K562 (cell line): ENCODE measurements around the gene WDR62. TPM values are rescaled to one million over a fixed set of nuclear protein-coding genes. Genes with fewer than 3 reads are reported as not detected.

Experiments
- ATAC-seq: fragments of 200-7000 bp; cut with Tn5 transposase; 3 replicates; pipeline ENCODE4 v1.9.1; 2020; ENCODE audit warnings: moderate library complexity
- BruUV-seq: library from RNA; stranded (reverse); fragments of 400-500 nt; replicated peaks from 2 replicates; lab custom pipeline; 2021; lab: Mats Ljungman, UMichigan
- CTCF ChIA-PET: fragments of 300-600 bp; formaldehyde crosslinking; extraction: SDS; loops from one replicate; lab custom pipeline; 2021; ENCODE audit warnings: low intra/inter-chr PET ratio; lab: Yijun Ruan, JAX
- POLR2A ChIA-PET: fragments of 300-600, 350-650 bp; sonication (Branson Sonifier 250); formaldehyde crosslinking; extraction: SDS; loops from one replicate; lab custom pipeline; 2021; ENCODE audit warnings: antibody characterized with exemption, inconsistent platforms; lab: Yijun Ruan, JAX
- DNase-seq, 4 experiments: peaks; one replicate each; pipeline versions ENCODE4 v3.0.0 to v3.0.0-alpha.2; 2011 to 2018; ENCODE audit warnings: low spot score in 3 of 4, mixed read lengths in 3 of 4; ENCODE audit errors: extremely low read depth in 1 of 4
- FAIRE-seq: peaks from 2 replicates; lab custom pipeline; 2011; peaks lifted over from hg19 to GRCh38; lab: Jason Lieb, UNC
- H2AFZ ChIP-seq: 2 replicates; pipeline ENCODE4 v1.6.0; 2011; ENCODE audit warnings: low read depth, low read length, control low read depth, inconsistent platforms
- H3K27ac ChIP-seq: fragments of 200-600 bp; 3 replicates; pipeline ENCODE4 v1.8.0; 2011; ENCODE audit warnings: low read depth, mild to moderate bottlenecking, control low read depth, inconsistent platforms, low read length, moderate library complexity, mixed read lengths; ENCODE audit errors: extremely low read depth
- H3K27me3 ChIP-seq, 2 experiments: fragments of 300-600 bp in 1 of 2; 2 replicates in 1 of 2; 3 replicates in 1 of 2; pipeline versions ENCODE4 v1.6.0 to v1.8.0; 2011; ENCODE audit warnings: inconsistent platforms in 2 of 2, low read length in 2 of 2, mild to moderate bottlenecking in 1 of 2, mixed read lengths in 1 of 2, moderate library complexity in 1 of 2; ENCODE audit not compliant: control insufficient read depth in 2 of 2, insufficient read depth in 2 of 2
- H3K36me3 ChIP-seq: fragments of 300-600 bp; 3 replicates; pipeline ENCODE4 v1.8.0; 2011; ENCODE audit warnings: mild to moderate bottlenecking, low read length, inconsistent platforms; ENCODE audit not compliant: control insufficient read depth, insufficient read depth
- H3K4me1 ChIP-seq, 2 experiments: fragments of 200-600 bp in 1 of 2; replicated peaks in 1 of 2; 2 replicates in 1 of 2; 3 replicates in 1 of 2; pipeline versions ENCODE4 v1.5.1 to v1.8.0; 2011; ENCODE audit warnings: inconsistent platforms in 2 of 2, low read length in 2 of 2, mild to moderate bottlenecking in 1 of 2, mixed read lengths in 1 of 2, moderate library complexity in 1 of 2; ENCODE audit not compliant: control insufficient read depth in 2 of 2, insufficient read depth in 2 of 2
- H3K4me2 ChIP-seq: 2 replicates; pipeline ENCODE4 v1.6.1; 2011; ENCODE audit warnings: low read length, control low read depth, inconsistent platforms, mixed read lengths; ENCODE audit not compliant: insufficient read depth
- H3K4me3 ChIP-seq: fragments of 200-600 bp; sonication (generic), shearing (Covaris generic); 2 replicates; pipeline ENCODE4 v1.5.1; 2016; ENCODE audit warnings: control low read depth, inconsistent platforms
- H3K79me2 ChIP-seq: fragments of 200-600 bp; 3 replicates; pipeline ENCODE4 v1.8.0; 2011; ENCODE audit warnings: low read length, inconsistent platforms; ENCODE audit not compliant: control insufficient read depth, insufficient read depth
- H3K9ac ChIP-seq, 2 experiments: 2 replicates each; pipeline versions ENCODE4 v1.6.0 to v1.6.1; 2011; ENCODE audit warnings: low read depth in 2 of 2, low read length in 2 of 2, control low read depth in 1 of 2, inconsistent platforms in 1 of 2, mild to moderate bottlenecking in 1 of 2, mixed read lengths in 1 of 2; ENCODE audit not compliant: insufficient read depth in 1 of 2
- H3K9me1 ChIP-seq: one replicate; pipeline ENCODE4 v1.6.0; 2011; ENCODE audit warnings: inconsistent platforms, mild to moderate bottlenecking, low read length, moderate library complexity; ENCODE audit not compliant: control insufficient read depth, insufficient read depth
- H3K9me3 ChIP-seq: replicated peaks from 2 replicates; pipeline ENCODE4 v1.5.1; 2011; ENCODE audit warnings: low read depth, low read length, inconsistent platforms; ENCODE audit not compliant: control insufficient read depth, insufficient read depth
- H4K20me1 ChIP-seq: replicated peaks from 2 replicates; pipeline ENCODE4 v1.6.1; 2011; ENCODE audit warnings: low read length, inconsistent platforms, mixed read lengths; ENCODE audit not compliant: control insufficient read depth, insufficient read depth
- ATF7 ChIP-seq: fragments of 450-650 bp; IDR thresholded peaks from 2 replicates; pipeline ENCODE4 v1.7.1; 2014; ENCODE audit warnings: mild to moderate bottlenecking, moderate library complexity
- DDX20 ChIP-seq: fragments of 450-650 bp; IDR thresholded peaks from 2 replicates; pipeline ENCODE4 v1.6.1; 2016; ENCODE audit warnings: missing genetic modification characterization, low read depth, mild to moderate bottlenecking, missing compliant biosample characterization, moderate library complexity
- GTF2F1 ChIP-seq: IDR thresholded peaks from 2 replicates; pipeline ENCODE4 v1.6.1; 2011; ENCODE audit warnings: low read depth, low read length, improper control_type of control experiment
- ILF3 ChIP-seq: fragments of 450-650 bp; IDR thresholded peaks from 2 replicates; pipeline ENCODE4 v1.6.1; 2018; ENCODE audit warnings: antibody characterized with exemption, mild to moderate bottlenecking, moderate library complexity, borderline replicate concordance
- KDM5B ChIP-seq: fragments of 200-600 bp; sonication (generic); IDR thresholded peaks from 2 replicates; pipeline ENCODE4 v1.6.1; 2012; ENCODE audit warnings: low read depth, mild to moderate bottlenecking, moderate library complexity, low read length, control low read depth, inconsistent platforms; ENCODE audit not compliant: insufficient replicate concordance
- NCOA6 ChIP-seq: fragments of 450-650 bp; IDR thresholded peaks from 2 replicates; pipeline ENCODE4 v1.6.1; 2017; ENCODE audit warnings: mild to moderate bottlenecking
- OTX1 ChIP-seq: fragments of 450-650 bp; formaldehyde crosslinking; IDR thresholded peaks from 2 replicates; pipeline ENCODE4 v1.4.0; 2022; ENCODE audit warnings: mild to moderate bottlenecking
- ZNF316 ChIP-seq: fragments of 450-650 bp; IDR thresholded peaks from 2 replicates; pipeline ENCODE4 v1.6.1; 2016
- ZNF589 ChIP-seq: fragments of 200-800 bp; sonication (Bioruptor generic); IDR thresholded peaks from 2 replicates; pipeline ENCODE4 v1.6.1; 2016; ENCODE audit warnings: low read depth, missing genetic modification characterization, missing compliant biosample characterization
- WGBS: fragments of 100-300 bp; shearing (Covaris generic); methylation state at CpG from one replicate; pipeline ENCODE4 v1.1.6; 2016; ENCODE audit warnings: low coverage, mixed read lengths; ENCODE audit not compliant: insufficient coverage; ENCODE audit errors: missing lambda C conversion rate; 5-methylcytosine and 5-hydroxymethylcytosine counted together
- in situ Hi-C: fragments of 300-500 bp; cut with MboI; formaldehyde crosslinking; loops from 4 replicates; pipeline ENCODE4 v1.15.0; 2018; ENCODE audit warnings: inconsistent platforms, mixed read lengths
- intact Hi-C: fragments of 100-400 bp; cut with micrococcal nuclease; formaldehyde crosslinking; loops from 2 replicates; pipeline ENCODE4 v1.14.2; 2022
- polyA plus RNA-seq, 8 experiments: library from polyadenylated mRNA; depleted of rRNA in 4 of 8; stranded (reverse) in 5 of 8; unstranded in 3 of 8; fragments of >200 nt; fragmentation: Nextera tagmentation in 2 of 8; fragmentation: Illumina TruSeq in 1 of 8; extraction: Ambion mirVana in 2 of 8; extraction: Trizol in 1 of 8; gene quantifications; 2 replicates each; pipeline versions ENCODE4 v1.2.1 to v1.2.3, GENCODE V29; 2011 to 2014; ENCODE audit warnings: inconsistent platforms in 1 of 8, missing spikeins in 1 of 8
- total RNA-seq, 7 experiments: library from RNA; depleted of rRNA in 6 of 7; stranded (reverse); fragments of >200 nt in 6 of 7; fragmentation: Illumina TruSeq in 2 of 7; extraction: Trizol in 2 of 7; gene quantifications; 2 replicates each; pipeline versions ENCODE4 v1.2.1 to v1.2.3, GENCODE V29; 2011 to 2021; ENCODE audit warnings: low replicate concordance in 1 of 7
- TF ChIP-seq, protein P1 (sequence below), 2 experiments: IDR thresholded peaks; 2 replicates each; pipeline ENCODE4 v1.6.1; 2012; ENCODE audit warnings: improper control_type of control experiment in 2 of 2, low read depth in 2 of 2, low read length in 2 of 2, borderline replicate concordance in 1 of 2

WDR62 gene
- total and polyA plus RNA-seq, 9 of the 15 experiments (the other 6 are each of a cell fraction or from before 2014, with no cell fraction given) = 0.35 to 32.8 (median 14.4) TPM

- H3K27ac ChIP-seq = no peak overlapping the region
- H3K4me3 ChIP-seq = no peak overlapping the region
- no peak for TF ChIP-seq GTF2F1
- no peak for TF ChIP-seq ZNF316
- TF ChIP-seq ATF7 = no peak
- no peak for TF ChIP-seq NCOA6
- no peak for TF ChIP-seq KDM5B
- no peak for TF ChIP-seq ILF3
- TF ChIP-seq, protein P1, sequence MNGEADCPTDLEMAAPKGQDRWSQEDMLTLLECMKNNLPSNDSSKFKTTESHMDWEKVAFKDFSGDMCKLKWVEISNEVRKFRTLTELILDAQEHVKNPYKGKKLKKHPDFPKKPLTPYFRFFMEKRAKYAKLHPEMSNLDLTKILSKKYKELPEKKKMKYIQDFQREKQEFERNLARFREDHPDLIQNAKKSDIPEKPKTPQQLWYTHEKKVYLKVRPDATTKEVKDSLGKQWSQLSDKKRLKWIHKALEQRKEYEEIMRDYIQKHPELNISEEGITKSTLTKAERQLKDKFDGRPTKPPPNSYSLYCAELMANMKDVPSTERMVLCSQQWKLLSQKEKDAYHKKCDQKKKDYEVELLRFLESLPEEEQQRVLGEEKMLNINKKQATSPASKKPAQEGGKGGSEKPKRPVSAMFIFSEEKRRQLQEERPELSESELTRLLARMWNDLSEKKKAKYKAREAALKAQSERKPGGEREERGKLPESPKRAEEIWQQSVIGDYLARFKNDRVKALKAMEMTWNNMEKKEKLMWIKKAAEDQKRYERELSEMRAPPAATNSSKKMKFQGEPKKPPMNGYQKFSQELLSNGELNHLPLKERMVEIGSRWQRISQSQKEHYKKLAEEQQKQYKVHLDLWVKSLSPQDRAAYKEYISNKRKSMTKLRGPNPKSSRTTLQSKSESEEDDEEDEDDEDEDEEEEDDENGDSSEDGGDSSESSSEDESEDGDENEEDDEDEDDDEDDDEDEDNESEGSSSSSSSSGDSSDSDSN (IDR thresholded peaks at IDR 0.05; ENCODE audit: borderline replicate concordance in 1 of 2, low read depth in 2 of 2, low read length in 2 of 2) = no peak
- no peak for TF ChIP-seq OTX1 (CRISPR knock-in tag)
- no peak for TF ChIP-seq DDX20 (tag)
- no peak for TF ChIP-seq ZNF589 (CRISPR knock-in tag)
- FAIRE-seq = no peak
- ChIA-PET POLR2A (interaction anchor here (0.6 kb wide), 1 partner anchor 20 kb away, joined by 3 read pairs; no protein-coding TSS in a partner anchor), CTCF (no interaction called here)
- H3K9me1 ChIP-seq = peaks cover 2% of the 10 kb centered on the region
- no peak overlapping the region; a peak in 1 of 4 replicates for H3K9ac ChIP-seq
- H3K9me3 ChIP-seq = no peaks in the 10 kb centered on the region
- intact Hi-C loops (no loop called here), in situ Hi-C loops (no loop called here)
- no TSS peak for BruUV-seq
- no peaks in the 10 kb centered on the region for H3K4me1 ChIP-seq
- H2AFZ ChIP-seq = no peak overlapping the region
- no peak for ATAC-seq
- peaks cover 84% of the 10 kb centered on the region for H3K36me3 ChIP-seq
- H3K4me2 ChIP-seq = no peak overlapping the region
- H3K79me2 ChIP-seq = no peaks in the 10 kb centered on the region
- DNase-seq = no peak
- H4K20me1 ChIP-seq = no peaks in the 10 kb centered on the region
- no peaks in the 10 kb centered on the region for H3K27me3 ChIP-seq
- WGBS = 89% methylated on average over 5 of the region's 5 CpGs
Observed at GRCh38 chr19:36093146-36093662, 38.5 kb downstream of the WDR62 start.
